Mesothelial cell of epicardium (in vitro differentiated cells): ENCODE results near the gene FIGNL2. TPM values are rescaled to one million over a fixed set of nuclear protein-coding genes. Genes with fewer than 3 reads are reported as not detected.

ENCODE experiments used
- DNase-seq, 2 experiments: peaks; one replicate each; pipeline ENCODE4 v3.0.0; 2021; ENCODE audit warnings: low spot score in 2 of 2; ENCODE audit not compliant: unreplicated experiment in 2 of 2
- H3K27ac Mint-ChIP-seq: 2 replicates; pipeline ENCODE4 v1.8.0; 2021; ENCODE audit warnings: mixed read lengths
- H3K27me3 Mint-ChIP-seq: 2 replicates; pipeline ENCODE4 v1.8.0; 2021; ENCODE audit warnings: low read depth, mixed read lengths
- H3K36me3 Mint-ChIP-seq: 2 replicates; pipeline ENCODE4 v1.8.0; 2021; ENCODE audit warnings: mixed read lengths
- H3K4me1 Mint-ChIP-seq: 2 replicates; pipeline ENCODE4 v1.8.0; 2021; ENCODE audit warnings: mixed read lengths
- H3K4me3 Mint-ChIP-seq: 2 replicates; pipeline ENCODE4 v1.8.0; 2021; ENCODE audit warnings: mild to moderate bottlenecking, moderate library complexity, mixed read lengths
- H3K9me3 Mint-ChIP-seq: 2 replicates; pipeline ENCODE4 v1.8.0; 2021; ENCODE audit warnings: mixed read lengths
- CTCF ChIP-seq: fragments of 200-600 bp; sonication (generic); IDR thresholded peaks from one replicate; pipeline ENCODE4 v1.5.0; 2021; ENCODE audit warnings: antibody characterized with exemption; ENCODE audit not compliant: unreplicated experiment
- total RNA-seq: library from RNA; stranded (reverse); gene quantifications from 3 replicates; pipeline ENCODE4 v1.2.1, GENCODE V29; 2021

Gene FIGNL2
- total RNA-seq, 1 donor from 2014 or later: 5.2 TPM

- Mint-ChIP-seq H3K4me3 (peak overlapping the region; percentile 52), H3K27ac (no peak overlapping the region)
These were observed 35.6 kb downstream of the FIGNL2 start for GRCh38 chr12:51812871-51813270.

GRCh38 chr12:51811203-51812202 is 37.0 kb downstream of the FIGNL2 start:
- H3K36me3 Mint-ChIP-seq: no peaks in the 10 kb centered on the region
- no peak overlapping the region for H3K27ac Mint-ChIP-seq
- no peak for DNase-seq
- H3K9me3 Mint-ChIP-seq: no peaks in the 10 kb centered on the region
- H3K4me1 Mint-ChIP-seq: peaks cover 7% of the 10 kb centered on the region
- no peak for TF ChIP-seq CTCF
- H3K27me3 Mint-ChIP-seq: peaks cover 15% of the 10 kb centered on the region
- H3K4me3 Mint-ChIP-seq: no peak overlapping the region

More at GRCh38 chr12:51812871-51813270, 35.6 kb downstream of the FIGNL2 start:
- H3K4me1 Mint-ChIP-seq: peaks cover 14% of the 10 kb centered on the region
- peaks cover 15% of the 10 kb centered on the region for H3K27me3 Mint-ChIP-seq
- no peaks in the 10 kb centered on the region for H3K36me3 Mint-ChIP-seq
- no peak for TF ChIP-seq CTCF
- no peaks in the 10 kb centered on the region for H3K9me3 Mint-ChIP-seq
- no peak for DNase-seq

- no peak for DNase-seq
- H3K36me3 Mint-ChIP-seq: no peaks in the 10 kb centered on the region
- H3K4me1 Mint-ChIP-seq: no peaks in the 10 kb centered on the region
- H3K9me3 Mint-ChIP-seq: no peaks in the 10 kb centered on the region
- TF ChIP-seq CTCF: no peak
- H3K27me3 Mint-ChIP-seq: peaks cover 2% of the 10 kb centered on the region
- H3K4me3 Mint-ChIP-seq: no peak overlapping the region
- no peak overlapping the region for H3K27ac Mint-ChIP-seq
These were observed 39.3 kb downstream of the FIGNL2 start for GRCh38 chr12:51809193-51809592.

GRCh38 chr12:51806896-51807295 is 41.6 kb downstream of the FIGNL2 start:
- DNase-seq: no peak
- Mint-ChIP-seq H3K36me3 (no peaks in the 10 kb centered on the region), H3K27me3 (no peaks in the 10 kb centered on the region), H3K4me1 (no peaks in the 10 kb centered on the region), H3K4me3 (no peak overlapping the region), H3K9me3 (no peaks in the 10 kb centered on the region), H3K27ac (no peak overlapping the region)
- no peak for TF ChIP-seq CTCF

- no peak for TF ChIP-seq CTCF
- H3K4me3 Mint-ChIP-seq: no peak overlapping the region
- H3K4me1 Mint-ChIP-seq: no peaks in the 10 kb centered on the region
- no peaks in the 10 kb centered on the region for H3K36me3 Mint-ChIP-seq
- H3K27ac Mint-ChIP-seq: no peak overlapping the region
- H3K9me3 Mint-ChIP-seq: no peaks in the 10 kb centered on the region
- no peak for DNase-seq
- no peaks in the 10 kb centered on the region for H3K27me3 Mint-ChIP-seq
These were observed 47.5 kb downstream of the FIGNL2 start for GRCh38 chr12:51801027-51801426.
